KMS-11 (cell line): ENCODE results near the gene EFCAB12.
"Not testable (repeated sequence)": the region's sequence is repeated elsewhere in the genome, so short reads cannot be mapped to it uniquely, and the experiment has no call there.

Experiments
- H2AFZ ChIP-seq: fragments of 200-600 bp; sonication (generic); 2 replicates; pipeline ENCODE4 v1.6.1; 2016; ENCODE audit warnings: antibody characterized with exemption, mixed run types, low read depth
- H3K27ac ChIP-seq: fragments of 200-600 bp; sonication (generic); 2 replicates; pipeline ENCODE4 v1.6.1; 2016; ENCODE audit warnings: mild to moderate bottlenecking, mixed run types
- H3K27me3 ChIP-seq: fragments of 200-600 bp; sonication (generic); 2 replicates; pipeline ENCODE4 v1.6.1; 2017; ENCODE audit warnings: mild to moderate bottlenecking, low read depth, mixed run types, moderate library complexity; ENCODE audit not compliant: insufficient read depth
- H3K36me3 ChIP-seq: fragments of 200-600 bp; sonication (generic); 2 replicates; pipeline ENCODE4 v1.6.1; 2017; ENCODE audit warnings: mild to moderate bottlenecking, mixed run types; ENCODE audit not compliant: insufficient read depth
- H3K4me1 ChIP-seq: fragments of 200-600 bp; sonication (generic); 2 replicates; pipeline ENCODE4 v1.6.1; 2016; ENCODE audit warnings: mild to moderate bottlenecking, low read depth, mixed run types; ENCODE audit not compliant: poor library complexity, severe bottlenecking
- H3K4me2 ChIP-seq: fragments of 200-600 bp; sonication (generic); 2 replicates; pipeline ENCODE4 v1.7.0; 2016; ENCODE audit warnings: mild to moderate bottlenecking, mixed run types
- H3K4me3 ChIP-seq: fragments of 200-600 bp; sonication (generic); IDR thresholded peaks from 2 replicates; pipeline ENCODE4 v1.6.1; 2017; ENCODE audit warnings: low read depth, low read length, mixed read lengths; ENCODE audit not compliant: insufficient read depth
- H3K79me2 ChIP-seq: fragments of 200-600 bp; sonication (generic); 2 replicates; pipeline ENCODE4 v1.6.1; 2016; ENCODE audit warnings: low read depth, mixed run types; ENCODE audit not compliant: insufficient read depth
- H3K9ac ChIP-seq: fragments of 200-600 bp; sonication (generic); 2 replicates; pipeline ENCODE4 v1.6.1; 2016; ENCODE audit warnings: mild to moderate bottlenecking, mixed run types
- H4K20me1 ChIP-seq: fragments of 200-600 bp; sonication (generic); 2 replicates; pipeline ENCODE4 v1.6.1; 2016; ENCODE audit warnings: mild to moderate bottlenecking, mixed run types; ENCODE audit not compliant: insufficient read depth
- TF ChIP-seq, protein P1 (sequence below): fragments of 200-600 bp; sonication (generic); conservative IDR thresholded peaks from 2 replicates; pipeline ENCODE4 v1.6.1; 2017; ENCODE audit warnings: low read depth, mild to moderate bottlenecking, antibody characterized with exemption, low read length, moderate library complexity, mixed read lengths

Gene EFCAB12

DNA sequence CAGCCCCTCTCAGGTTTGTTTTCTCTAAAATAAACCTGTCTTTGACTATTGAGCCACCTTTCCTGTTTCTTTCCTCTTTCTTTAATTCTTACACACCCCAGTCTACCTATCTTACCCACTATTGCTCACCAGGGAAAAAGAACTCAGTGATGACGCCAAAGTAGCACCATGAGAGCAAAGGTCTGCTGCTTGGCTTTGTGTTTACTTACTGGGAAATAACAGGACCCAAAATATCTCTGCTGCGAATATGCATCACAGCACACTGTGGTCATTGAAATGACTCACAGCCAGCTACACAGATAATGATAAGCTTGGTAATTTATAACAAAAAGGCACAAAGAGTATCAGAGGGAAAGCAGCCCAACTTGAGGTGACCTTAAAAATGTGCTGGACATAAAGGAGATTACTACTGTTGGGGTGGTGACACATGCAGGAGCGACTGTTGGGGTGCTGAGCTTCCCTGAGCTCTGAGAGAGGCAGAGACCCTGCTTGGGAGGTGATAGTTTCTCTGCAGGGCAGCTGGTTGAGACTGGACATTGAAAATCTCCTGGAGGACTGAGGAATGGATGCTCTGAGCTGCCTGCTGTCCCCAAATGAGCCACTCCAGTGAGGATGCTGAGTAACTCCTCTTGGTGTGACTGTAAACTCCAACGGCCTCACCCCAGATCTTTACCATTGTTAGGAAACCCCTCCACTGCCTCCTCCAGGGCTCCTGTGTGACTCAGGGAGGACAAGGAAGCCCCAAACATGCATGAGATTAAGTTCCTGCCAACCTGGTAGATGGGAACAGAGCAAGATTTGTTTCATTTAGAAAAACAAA lies 14.5 kb downstream of the EFCAB12 start:
- no peak overlapping the region for H2AFZ ChIP-seq
- TF ChIP-seq, protein P1, sequence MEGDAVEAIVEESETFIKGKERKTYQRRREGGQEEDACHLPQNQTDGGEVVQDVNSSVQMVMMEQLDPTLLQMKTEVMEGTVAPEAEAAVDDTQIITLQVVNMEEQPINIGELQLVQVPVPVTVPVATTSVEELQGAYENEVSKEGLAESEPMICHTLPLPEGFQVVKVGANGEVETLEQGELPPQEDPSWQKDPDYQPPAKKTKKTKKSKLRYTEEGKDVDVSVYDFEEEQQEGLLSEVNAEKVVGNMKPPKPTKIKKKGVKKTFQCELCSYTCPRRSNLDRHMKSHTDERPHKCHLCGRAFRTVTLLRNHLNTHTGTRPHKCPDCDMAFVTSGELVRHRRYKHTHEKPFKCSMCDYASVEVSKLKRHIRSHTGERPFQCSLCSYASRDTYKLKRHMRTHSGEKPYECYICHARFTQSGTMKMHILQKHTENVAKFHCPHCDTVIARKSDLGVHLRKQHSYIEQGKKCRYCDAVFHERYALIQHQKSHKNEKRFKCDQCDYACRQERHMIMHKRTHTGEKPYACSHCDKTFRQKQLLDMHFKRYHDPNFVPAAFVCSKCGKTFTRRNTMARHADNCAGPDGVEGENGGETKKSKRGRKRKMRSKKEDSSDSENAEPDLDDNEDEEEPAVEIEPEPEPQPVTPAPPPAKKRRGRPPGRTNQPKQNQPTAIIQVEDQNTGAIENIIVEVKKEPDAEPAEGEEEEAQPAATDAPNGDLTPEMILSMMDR = no peak
- peaks cover 8% of the 10 kb centered on the region for H3K4me1 ChIP-seq
- H3K79me2 ChIP-seq = no peaks in the 10 kb centered on the region
- H4K20me1 ChIP-seq = no peaks in the 10 kb centered on the region
- H3K9ac ChIP-seq = no peak overlapping the region
- no peak overlapping the region for H3K4me3 ChIP-seq
- no peaks in the 10 kb centered on the region for H3K27me3 ChIP-seq
- H3K4me2 ChIP-seq = no peak overlapping the region
- H3K36me3 ChIP-seq = no peaks in the 10 kb centered on the region
- no peak overlapping the region for H3K27ac ChIP-seq

DNA sequence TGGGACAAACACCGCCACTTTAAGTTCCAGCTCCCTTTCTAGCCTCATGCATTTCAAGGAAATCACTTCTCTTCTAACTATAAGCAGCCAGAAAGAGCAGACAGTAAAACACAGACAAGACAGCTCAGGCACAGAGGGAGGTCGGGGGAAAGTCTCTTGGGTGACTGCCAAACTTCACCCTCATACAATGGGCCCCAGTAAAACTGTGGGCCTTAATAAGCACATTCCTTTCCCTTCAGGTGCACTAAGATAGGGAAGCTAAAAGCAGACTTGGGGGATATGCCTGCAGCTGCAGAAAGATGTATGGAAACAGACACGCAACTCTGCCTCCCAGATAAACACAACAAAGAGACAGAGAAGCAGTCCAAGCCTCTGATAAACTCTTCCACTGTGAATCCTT lies 15.2 kb downstream of the EFCAB12 start:
- H3K9ac ChIP-seq, H3K4me3 ChIP-seq, H3K4me2 ChIP-seq, H3K36me3 ChIP-seq, H3K4me1 ChIP-seq, H3K79me2 ChIP-seq, H3K27ac ChIP-seq, H2AFZ ChIP-seq, H4K20me1 ChIP-seq, H3K27me3 ChIP-seq: not testable (repeated sequence)

DNA sequence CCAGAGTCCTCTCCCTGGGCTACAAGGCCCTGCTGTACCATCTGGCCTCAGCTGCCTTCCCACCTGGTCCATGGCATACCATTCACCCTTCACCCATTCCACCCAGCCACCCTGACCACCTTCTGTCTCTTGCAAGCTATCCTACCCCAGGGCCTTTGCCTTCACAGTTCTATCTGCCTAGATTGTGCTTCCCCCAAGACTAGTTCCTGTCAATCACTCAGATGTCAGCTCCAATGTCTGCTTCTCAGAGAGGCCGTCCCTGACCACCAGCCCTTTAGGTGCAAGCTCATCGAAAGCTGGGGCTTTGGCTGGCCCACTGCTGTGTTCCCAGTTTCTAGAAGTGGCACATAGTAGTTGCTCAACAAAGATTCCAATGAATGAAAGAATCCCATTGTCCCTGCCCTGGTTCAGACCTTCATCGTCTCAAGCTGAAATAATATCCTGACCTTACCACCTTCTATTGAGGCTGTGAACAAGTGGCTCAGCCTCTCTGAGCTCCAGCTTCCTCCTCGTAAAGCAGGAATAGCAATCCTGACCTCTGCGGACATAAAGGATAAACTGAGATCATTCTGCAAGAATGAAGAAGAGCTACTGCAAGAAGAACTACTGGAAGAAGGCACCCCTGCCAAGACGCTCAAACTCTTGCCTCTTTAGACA lies 15.8 kb downstream of the EFCAB12 start:
- peaks cover 8% of the 10 kb centered on the region for H3K4me1 ChIP-seq
- no peak overlapping the region for H3K4me2 ChIP-seq
- no peak overlapping the region for H2AFZ ChIP-seq
- no peaks in the 10 kb centered on the region for H3K27me3 ChIP-seq
- TF ChIP-seq, protein P1 = no peak
- no peak overlapping the region for H3K4me3 ChIP-seq
- H4K20me1 ChIP-seq = no peaks in the 10 kb centered on the region
- no peak overlapping the region for H3K9ac ChIP-seq
- no peaks in the 10 kb centered on the region for H3K79me2 ChIP-seq
- H3K27ac ChIP-seq = no peak overlapping the region
- no peaks in the 10 kb centered on the region for H3K36me3 ChIP-seq

DNA sequence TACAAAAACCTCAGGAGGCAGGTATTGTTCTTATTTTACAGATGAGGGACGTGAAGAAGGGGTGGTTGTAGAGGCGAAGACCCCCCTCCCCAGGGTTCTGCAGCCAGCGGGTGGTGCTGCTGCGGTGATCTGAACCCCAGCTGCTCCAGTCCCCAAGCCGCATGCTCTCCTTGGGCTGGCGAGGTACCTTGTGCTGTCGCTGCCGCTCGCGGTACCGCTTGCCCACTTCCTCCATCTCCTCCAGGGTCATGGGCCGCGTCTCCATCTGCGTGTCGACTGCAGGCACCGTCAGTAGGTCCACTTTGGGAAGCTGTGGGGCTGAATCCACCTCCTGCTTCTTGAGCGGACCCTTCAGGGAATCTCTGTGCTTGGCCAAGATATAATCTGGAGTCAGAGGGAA lies 17.5 kb downstream of the EFCAB12 start:
- Histone ChIP-seq H3K4me3 (no peak overlapping the region), H2AFZ (no peak overlapping the region), H3K9ac (no peak overlapping the region), H3K27me3 (no peaks in the 10 kb centered on the region), H3K4me1 (peaks cover 8% of the 10 kb centered on the region), H3K4me2 (no peak overlapping the region), H4K20me1 (no peaks in the 10 kb centered on the region), H3K27ac (no peak overlapping the region), H3K79me2 (no peaks in the 10 kb centered on the region), H3K36me3 (no peaks in the 10 kb centered on the region)
- TF ChIP-seq, protein P1 = no peak

DNA sequence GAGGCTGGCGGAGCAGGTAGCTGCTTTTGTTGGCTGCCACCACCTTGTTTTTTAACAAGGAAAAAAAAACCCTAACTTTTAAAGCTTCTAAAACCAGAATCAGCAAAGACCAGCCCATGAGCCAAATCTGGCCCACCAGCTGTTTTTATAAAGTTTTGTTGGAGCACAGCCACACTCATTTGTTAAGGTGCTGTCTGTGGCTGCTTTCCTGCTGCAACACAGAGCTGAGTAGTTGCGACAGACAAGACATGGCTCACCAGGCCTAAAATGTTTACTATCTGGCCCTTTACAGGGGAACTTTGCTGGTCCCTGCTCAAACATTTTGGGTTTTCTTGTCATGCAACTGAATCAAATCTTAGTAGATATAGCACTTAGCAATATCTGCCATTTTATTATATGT lies 18.9 kb downstream of the EFCAB12 start:
- no peaks in the 10 kb centered on the region for H3K36me3 ChIP-seq
- no peak overlapping the region for H3K4me2 ChIP-seq
- no peak overlapping the region for H3K9ac ChIP-seq
- H3K4me3 ChIP-seq = no peak overlapping the region
- H3K27ac ChIP-seq = no peak overlapping the region
- no peaks in the 10 kb centered on the region for H4K20me1 ChIP-seq
- TF ChIP-seq, protein P1 = no peak
- H3K79me2 ChIP-seq = no peaks in the 10 kb centered on the region
- H3K27me3 ChIP-seq = no peaks in the 10 kb centered on the region
- no peak overlapping the region for H2AFZ ChIP-seq
- peaks cover 8% of the 10 kb centered on the region for H3K4me1 ChIP-seq
